Left ventricle myocardium superior (tissue), 1 donor: ENCODE results near the gene THSD1. TPM values are rescaled to one million over a fixed set of nuclear protein-coding genes. Genes with fewer than 3 reads are reported as not detected.

Experiments used
- ATAC-seq: fragments of 200-7000 bp; cut with Tn5 transposase; one replicate; pipeline ENCODE4 v1.9.1; 2020; ENCODE audit warnings: mild to moderate bottlenecking, moderate library complexity
- DNase-seq: peaks from one replicate; pipeline ENCODE4 v3.0.0-alpha.2; 2020
- intact Hi-C: fragments of 100-400 bp; cut with micrococcal nuclease; formaldehyde crosslinking; loops from one replicate; pipeline ENCODE4 v1.11.0; 2022
- long read RNA-seq: library from polyadenylated mRNA; unstranded; transcript quantifications from one replicate; pipeline ENCODE4 v2.0.0, GENCODE V29; 2021
- total RNA-seq: library from RNA; stranded (reverse); fragmentation: NEBNext Ultra II Directional; extraction: Animal tissue kit (Norgen Biotek cat#: 25700); gene quantifications from one replicate; pipeline ENCODE4 v1.2.1, GENCODE V29; 2021
- donor health status: DM: no; HTN: yes; CAD: no; lungs with severe emphysema.

The THSD1 gene, protein sequence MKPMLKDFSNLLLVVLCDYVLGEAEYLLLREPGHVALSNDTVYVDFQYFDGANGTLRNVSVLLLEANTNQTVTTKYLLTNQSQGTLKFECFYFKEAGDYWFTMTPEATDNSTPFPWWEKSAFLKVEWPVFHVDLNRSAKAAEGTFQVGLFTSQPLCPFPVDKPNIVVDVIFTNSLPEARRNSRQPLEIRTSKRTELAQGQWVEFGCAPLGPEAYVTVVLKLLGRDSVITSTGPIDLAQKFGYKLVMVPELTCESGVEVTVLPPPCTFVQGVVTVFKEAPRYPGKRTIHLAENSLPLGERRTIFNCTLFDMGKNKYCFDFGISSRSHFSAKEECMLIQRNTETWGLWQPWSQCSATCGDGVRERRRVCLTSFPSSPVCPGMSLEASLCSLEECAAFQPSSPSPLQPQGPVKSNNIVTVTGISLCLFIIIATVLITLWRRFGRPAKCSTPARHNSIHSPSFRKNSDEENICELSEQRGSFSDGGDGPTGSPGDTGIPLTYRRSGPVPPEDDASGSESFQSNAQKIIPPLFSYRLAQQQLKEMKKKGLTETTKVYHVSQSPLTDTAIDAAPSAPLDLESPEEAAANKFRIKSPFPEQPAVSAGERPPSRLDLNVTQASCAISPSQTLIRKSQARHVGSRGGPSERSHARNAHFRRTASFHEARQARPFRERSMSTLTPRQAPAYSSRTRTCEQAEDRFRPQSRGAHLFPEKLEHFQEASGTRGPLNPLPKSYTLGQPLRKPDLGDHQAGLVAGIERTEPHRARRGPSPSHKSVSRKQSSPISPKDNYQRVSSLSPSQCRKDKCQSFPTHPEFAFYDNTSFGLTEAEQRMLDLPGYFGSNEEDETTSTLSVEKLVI
- total RNA-seq, result 5.0 TPM
- long read RNA-seq, transcript THSD1-201 (5 exons, 2,962 nt), result major isoform, 5 of 14 reads
- long read RNA-seq, partial matches to known transcripts, result 4 of 14 reads
- long read RNA-seq, other reads (novel, unspliced or antisense), result 3 of 14 reads

DNA sequence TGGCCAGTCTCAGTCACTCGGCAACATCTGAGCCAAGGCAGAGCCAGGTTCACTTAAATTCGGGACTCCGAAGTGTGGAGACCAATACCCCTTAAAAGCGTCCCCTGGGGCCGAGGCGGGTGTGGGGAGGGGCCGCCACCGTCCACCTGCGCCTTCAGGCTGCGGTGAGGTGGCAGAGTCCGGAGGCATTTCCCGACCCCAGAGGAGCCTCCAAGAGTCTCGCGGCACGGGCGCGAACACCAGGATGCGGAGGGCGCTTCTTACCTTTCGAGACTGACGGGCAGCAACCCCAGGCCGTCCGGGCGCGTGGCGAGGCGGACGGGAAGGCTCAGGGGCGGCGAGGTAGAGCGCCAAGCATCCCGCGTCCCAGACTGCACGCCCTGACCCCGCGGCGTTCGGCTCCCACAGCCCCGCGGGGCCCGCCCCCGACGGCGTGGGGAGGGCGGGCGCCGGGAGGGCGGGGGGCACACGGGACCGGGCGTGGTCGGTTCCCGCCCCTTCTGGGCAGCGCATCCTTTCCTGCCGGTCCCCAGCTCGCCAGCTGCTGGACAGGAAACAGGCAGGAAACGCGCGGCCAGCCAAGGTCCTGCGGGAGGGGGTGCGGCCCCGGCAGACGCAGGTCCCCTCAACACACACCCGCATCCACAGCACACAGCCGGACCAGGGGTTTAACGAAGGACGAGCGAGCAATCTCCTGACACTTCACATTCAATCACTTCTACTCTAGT lies at the start of gene THSD1:
Gene THSD1 (minus strand): TSS at position 406 of the 728 bp plus-strand sequence. CDS start 3,572 bp downstream, outside the sequence.
- ATAC-seq (peak; percentile 95), DNase-seq (peak; percentile 88)
- intact Hi-C loops, result no loop called here

DNA sequence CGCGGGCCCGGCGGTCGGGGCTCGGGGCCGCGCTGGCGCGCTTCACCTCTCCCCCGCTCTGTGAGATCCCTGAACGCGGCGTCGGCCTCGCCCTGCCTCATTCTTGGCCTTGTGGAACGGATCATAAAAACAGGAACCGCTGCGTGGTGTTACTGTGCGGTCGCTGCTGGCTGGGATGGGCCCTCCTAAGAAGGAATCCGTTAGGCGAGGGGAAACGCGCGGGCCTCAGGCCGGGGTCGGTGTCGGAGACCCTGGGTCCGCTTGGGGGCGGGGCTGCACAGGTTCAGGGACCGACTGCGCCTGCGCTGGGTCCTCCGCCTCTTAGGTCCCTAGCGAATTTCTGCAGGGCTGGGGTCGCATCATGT lies 49.7 kb upstream of the THSD1 start:
- intact Hi-C loops, result no loop called here
- DNase-seq (peak; percentile 83), ATAC-seq (peak; percentile 72)

DNA sequence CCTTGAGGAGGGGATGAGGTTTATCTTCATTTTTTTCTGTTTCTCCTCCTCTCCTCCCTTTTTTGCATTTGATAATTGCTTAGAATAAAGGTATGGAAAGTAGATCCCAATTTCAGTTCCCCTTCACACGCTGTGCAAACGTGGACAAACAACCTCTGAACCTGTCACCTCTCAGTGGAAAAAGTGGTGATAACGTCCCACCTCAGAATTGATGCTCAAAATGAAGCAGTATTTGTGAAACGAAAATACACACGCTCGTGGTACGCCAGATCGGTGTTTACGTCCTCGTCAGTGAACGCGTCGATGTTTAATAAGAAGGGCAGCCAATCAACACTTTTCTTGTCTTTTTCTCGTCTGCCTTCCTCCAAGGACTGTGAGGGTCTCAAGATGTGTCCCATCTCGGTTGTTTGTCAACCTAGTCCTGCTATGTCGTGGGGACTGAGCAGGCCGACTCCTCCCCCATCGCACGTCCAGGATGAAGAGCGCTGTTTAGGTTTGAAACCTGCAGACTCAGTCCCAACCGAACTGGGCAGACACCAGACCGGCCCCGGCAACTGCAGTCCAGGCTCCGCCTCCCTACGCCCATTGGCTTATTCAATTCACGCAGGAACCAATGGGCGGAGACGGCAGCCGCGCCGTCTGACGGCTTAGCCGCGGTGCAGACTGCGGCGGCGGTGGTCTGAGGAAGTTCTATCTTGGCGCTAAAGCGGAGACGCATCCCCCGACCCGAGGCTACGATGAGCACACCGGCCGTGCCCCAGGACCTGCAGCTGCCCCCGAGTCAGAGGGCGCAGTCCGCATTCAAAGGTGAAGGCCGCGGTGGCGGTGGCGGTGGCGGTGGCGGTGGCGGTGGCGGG lies 49.1 kb upstream of the THSD1 start, which contains the start of gene CKAP2:
Gene CKAP2 (plus strand): TSS at position 659 of the 857 bp plus-strand sequence. CDS start 79 bp downstream, at position 738.
- intact Hi-C loops, result no loop called here
- peak; percentile 95 for DNase-seq
- peak; percentile 92 for ATAC-seq

DNA sequence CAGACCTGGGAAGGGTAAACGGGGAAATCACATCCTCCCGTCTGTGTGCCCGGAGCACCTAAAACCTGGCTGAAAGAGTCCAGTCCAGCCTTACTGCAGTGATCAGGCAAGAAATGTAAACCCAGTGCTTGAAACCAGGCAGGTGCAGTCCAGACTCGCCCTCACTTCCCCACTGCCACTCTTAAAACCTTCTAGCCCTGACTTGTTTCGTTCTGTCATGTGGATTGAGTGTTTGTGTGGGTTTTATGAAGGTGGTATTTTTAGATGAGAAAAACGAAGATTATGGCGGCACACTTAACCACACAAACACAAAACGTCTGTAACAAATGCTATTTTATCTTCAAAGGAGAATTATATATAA lies 48.5 kb upstream of the THSD1 start:
- DNase-seq, result no peak
- ATAC-seq, result no peak
- intact Hi-C loops, result no loop called here

DNA sequence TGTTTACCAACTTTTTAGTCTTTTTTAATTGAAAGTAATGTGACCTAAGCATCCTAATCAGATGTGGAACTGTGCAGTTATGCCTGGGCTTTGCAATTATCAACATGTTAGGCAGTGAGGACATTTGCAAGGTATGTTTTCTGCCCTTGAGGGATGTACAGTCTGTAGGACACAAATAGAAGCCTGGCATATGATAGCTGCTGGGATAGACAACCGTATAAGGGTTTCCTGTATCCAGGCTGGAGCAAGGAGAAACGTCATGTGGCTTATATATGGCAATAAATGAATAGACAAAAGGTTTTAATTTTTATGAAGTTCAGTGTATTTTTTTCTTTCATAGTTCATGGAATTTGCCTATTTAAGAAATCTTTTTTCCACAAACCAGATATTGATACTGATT lies 46.5 kb upstream of the THSD1 start:
- intact Hi-C loops, result no loop called here
- ATAC-seq (no peak), DNase-seq (no peak)

DNA sequence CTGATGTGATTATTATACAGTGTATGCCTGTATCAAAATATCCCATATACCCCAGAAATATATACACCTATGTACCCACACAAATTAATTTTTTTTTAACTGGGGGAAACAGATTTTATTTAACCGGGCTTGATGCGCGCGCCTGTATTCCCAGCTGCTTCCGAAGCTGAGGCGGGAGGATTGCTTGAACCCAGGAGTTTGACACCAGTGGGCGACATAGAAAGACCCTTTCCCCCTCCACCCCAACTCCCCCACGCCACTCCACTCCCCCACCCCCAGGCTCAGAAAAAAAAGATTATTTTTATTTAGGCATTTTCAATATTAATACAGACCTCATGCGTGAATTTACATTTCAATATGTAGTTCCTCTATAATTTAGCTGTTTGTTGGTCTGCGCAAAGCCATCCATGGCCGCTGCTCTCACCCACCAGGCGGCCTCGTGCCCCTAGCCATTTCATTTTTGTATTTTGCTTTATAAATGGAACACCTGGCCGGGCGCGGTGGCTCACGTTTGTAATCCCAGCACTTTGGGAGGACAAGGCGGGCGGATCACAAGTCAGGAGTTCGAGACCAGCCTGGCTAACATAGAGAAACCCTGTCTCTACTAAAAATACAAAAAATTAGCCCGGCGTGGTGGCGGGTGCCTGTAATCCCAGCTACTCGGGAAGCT lies 45.3 kb upstream of the THSD1 start:
- no peak for ATAC-seq
- no peak for DNase-seq
- intact Hi-C loops, result no loop called here

DNA sequence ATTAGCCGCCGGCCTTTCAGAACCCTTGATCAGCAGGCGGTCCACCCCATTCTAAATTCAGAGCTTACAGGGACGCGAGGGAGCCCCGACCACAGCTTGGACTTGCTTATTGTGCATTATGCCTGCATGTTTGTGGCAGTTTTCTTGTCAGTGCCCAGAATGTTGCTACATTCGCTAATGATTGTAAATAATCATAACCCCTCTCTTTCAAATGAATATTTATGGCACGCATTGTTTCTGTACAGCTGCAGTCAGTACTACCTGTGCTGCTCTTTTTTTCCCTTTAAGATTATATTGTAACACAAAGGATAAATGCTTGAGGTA lies 44.8 kb upstream of the THSD1 start:
- ATAC-seq, result no peak
- no peak for DNase-seq
- intact Hi-C loops, result no loop called here

DNA sequence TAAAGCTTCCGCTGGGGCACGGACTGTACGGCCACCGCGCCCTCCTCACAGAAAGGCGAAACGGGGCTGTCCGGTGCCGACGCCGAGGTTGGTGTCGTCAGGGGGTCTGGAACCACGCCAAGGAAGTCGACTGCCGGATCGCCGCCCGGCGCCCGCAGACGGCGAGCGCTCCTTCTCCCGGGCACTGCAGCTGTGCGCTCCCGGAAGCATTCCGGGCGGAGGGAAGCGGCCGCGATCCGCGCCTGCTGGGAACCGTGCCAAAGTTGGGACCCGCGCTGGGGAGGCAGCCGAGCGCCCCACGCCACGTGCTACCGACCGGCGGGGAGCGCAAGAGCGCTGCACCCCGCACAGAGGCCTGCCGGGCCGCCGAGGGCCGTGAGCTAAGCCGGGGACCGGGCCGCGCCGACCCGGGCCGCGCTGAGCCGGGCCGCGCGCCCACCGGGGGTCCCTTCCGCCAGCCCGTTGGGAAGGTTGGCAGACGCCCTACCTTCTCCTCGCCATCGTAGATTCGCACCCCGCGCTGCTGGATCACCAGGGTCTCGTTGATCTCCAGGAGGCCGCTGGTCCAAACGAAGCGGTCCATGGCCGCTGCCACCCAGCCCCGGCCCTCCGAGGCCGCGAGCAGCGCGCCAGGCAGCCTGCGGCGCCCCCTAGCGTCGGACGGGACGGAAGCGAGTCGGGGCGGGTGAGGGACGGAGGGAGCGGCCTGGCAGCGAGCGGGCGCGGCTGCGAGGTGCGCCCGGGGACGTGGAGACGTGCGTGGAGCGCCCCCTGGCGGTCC lies 44.2 kb upstream of the THSD1 start, which contains the start of gene VPS36:
Gene VPS36 (minus strand): TSS at position 623 of the 781 bp plus-strand sequence. CDS start 40 bp downstream, at position 583.
- ATAC-seq, result peak; percentile 91
- intact Hi-C loops, result no loop called here
- DNase-seq, result peak; percentile 99

DNA sequence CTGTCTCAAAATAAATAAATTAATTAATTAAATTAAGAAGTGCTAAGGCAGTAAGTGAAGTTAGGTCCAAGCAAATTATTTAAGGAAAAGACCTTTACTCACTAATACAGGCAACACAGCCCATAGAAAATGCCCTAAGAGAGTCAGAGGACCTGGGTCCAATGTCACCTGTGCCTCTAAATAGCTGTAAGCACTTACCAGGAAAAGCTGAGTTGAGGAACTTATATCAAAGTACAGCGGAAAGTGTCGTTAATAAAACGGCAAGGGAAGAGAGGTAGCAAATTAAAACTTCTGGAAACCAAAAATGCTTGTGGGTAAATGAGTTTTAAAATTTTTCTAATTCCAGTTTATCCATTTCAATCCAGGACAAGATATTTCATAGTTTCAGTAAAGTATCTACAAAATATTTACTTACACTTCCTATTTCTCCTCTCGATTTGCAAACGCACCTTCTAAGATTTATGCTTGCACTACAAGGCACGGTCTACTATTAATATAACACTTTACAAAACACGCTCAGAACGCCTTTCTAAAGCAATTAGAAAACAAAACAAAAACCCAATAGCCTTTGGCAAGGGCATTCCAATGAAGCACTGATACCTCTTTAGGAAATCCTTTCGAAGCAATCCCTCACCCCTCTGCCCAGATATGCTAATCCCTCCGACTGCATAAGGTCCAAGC lies 43.5 kb upstream of the THSD1 start:
- intact Hi-C loops, result no loop called here
- DNase-seq, result no peak
- ATAC-seq, result no peak

DNA sequence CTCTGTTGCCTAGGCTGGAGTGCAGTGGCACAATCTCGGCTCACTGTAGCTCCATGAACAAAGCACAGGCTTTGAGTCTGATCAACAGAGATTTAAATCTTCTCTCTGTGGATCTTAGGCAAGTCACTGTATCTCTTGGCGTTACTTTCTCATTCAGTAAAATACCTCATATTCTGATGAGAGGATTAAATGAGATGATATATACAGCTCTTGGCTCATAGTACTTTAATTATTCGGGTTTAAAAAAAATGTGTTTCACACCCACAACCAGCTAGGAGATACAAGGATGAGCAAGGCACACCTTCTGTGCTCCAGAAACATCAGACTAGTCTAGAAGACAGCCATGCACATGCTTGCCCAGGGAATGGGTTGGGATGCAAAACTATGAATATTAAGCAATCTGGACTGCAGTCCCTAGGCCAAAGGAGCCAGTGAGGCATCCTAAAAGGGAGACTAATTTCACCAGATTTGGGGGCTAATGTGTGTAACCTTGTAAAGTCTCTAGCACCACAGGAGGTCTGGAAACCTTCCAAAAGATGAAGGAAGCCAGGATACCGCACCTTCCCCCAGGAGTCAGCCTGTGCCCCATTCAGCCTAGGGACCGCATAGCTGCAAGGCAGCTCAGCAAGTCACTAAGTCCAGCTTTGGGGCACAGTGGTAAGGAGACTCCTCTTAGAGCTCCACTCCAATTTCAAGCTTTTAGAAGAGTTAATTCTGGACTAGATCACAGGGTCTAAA lies 42.0 kb upstream of the THSD1 start:
- intact Hi-C loops, result no loop called here
- ATAC-seq (no peak), DNase-seq (no peak)

DNA sequence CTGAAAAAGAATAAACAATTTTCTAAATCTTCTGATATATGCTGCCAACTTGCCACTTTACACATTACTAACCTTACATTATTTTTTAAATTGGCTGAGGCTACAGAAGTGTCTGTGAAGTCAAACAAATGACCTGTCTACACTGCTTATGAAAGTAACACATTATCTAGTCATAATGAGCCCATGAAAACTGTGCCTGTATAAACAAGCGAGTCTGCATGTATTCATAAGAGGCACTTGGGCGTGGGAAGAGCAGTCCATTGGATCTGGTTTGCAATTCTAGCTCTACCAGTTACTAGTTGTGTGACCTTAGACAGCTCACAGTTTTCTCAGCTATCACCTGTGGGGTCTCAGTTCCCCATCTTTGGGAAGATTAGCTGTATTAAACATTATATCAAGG lies 41.4 kb upstream of the THSD1 start:
- intact Hi-C loops, result no loop called here
- DNase-seq (no peak), ATAC-seq (no peak)

DNA sequence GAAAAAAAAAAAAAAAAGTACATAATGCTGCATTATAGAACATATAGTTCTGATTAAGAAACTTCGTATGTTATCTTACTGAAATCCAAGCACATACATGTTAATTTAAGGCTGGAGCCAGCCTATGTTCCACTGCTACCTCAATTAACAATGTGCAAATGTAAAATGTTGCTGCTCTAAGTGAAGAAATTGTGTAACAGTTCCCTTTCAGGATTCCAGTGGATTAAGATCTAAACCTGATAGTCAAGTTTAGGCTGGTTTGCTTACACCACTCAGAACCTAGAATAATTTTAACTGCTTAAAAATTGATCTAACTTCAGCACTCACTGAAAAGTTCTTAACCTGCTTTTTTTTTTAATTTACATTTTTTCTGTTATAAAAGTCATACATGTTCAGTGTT lies 40.3 kb upstream of the THSD1 start:
- ATAC-seq, result no peak
- no peak for DNase-seq
- intact Hi-C loops, result no loop called here

DNA sequence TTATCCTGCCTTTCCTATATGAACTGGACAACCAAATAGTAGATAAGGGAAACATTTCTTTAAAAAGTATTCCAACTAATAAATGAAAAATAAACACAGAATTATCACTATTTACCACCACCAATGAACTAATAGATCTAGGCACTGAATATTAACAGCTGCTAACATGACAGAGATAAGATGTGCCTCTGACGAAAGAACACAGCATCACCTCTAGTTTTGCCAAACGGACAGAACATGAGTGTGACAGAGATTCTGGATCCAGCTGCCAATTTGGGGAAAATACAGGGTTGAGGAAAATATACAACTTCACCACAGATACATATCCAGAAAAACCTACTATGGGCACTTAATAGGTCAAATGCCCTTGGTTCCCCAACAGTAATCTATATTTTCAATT lies 26.5 kb upstream of the THSD1 start:
- ATAC-seq, result peak; percentile 57
- intact Hi-C loops, result no loop called here
- no peak for DNase-seq

DNA sequence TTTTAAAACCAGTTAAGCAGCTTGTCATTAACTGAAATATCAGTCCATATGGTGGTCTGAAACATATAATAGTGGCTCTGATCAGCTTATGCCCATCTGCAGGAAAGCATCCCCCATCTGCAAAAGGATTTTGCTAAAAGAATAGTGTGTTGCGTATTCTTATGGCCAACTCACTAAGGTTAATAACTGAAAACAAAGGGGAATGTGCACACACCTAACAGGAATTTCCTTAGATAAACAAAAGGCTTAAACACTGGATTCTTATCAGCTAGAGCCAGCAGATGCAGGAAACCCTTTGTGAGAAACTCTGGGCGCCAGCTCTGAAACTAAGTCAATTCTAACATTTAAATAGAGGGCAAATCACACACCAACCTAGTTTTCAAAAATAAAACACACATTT lies 22.3 kb upstream of the THSD1 start:
- ATAC-seq (peak; percentile 48), DNase-seq (no peak)
- intact Hi-C loops, result no loop called here

DNA sequence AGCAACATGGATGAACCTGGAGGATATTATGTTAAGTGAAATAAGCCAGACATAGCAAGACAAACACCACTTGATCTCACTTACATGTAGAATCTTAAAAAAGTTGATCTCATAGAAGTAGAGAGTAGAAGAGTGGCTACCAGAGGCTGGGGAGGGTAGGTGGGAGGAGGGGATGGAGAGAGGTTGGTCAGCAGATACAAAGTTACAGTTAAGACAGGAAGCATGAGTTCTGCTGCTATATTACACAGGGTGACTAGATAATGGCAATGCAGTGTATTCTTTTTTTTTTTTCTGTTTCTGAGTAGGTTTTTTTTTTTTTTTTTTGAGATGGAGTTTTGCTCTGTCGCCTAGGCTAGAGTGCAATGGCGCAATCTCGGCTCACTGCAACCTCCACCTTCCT lies 15.2 kb upstream of the THSD1 start:
- intact Hi-C loops, result no loop called here
- ATAC-seq (no peak), DNase-seq (no peak)

DNA sequence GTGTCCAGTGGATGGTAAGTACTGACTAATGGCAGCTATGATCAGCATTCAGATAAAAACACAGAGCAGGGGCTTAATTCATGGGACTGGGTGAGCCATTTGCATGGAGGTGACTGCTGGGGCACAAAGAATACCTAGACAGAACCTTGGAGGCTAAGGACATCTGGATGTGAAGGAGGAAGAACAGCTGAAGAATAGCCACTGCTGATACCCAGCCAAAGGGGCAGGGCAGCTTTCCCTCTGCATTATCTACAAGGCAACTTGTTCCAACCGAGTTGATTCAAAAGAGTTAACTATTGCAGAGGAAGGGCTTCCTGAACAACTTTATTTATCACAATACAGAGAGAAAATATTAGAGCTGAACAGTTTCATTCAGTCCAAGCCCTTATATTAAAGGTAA lies 13.1 kb upstream of the THSD1 start:
- DNase-seq (no peak), ATAC-seq (peak; percentile 24)
- intact Hi-C loops, result no loop called here
